Ishikawa (cell line): ENCODE data around the gene RPL19.

Experiments used
- CEBPB ChIP-seq: IDR thresholded peaks from 2 replicates; pipeline ENCODE4 v1.6.1; 2012
- CREB1 ChIP-seq: IDR thresholded peaks from 2 replicates; pipeline ENCODE4 v1.6.1; 2012; ENCODE audit warnings: low read depth
- EGR1 ChIP-seq: IDR thresholded peaks from 2 replicates; pipeline ENCODE4 v1.6.1; 2012
- EP300 ChIP-seq: IDR thresholded peaks from 2 replicates; pipeline ENCODE4 v1.6.1; 2012; ENCODE audit warnings: borderline replicate concordance
- FOXM1 ChIP-seq: IDR thresholded peaks from 2 replicates; pipeline ENCODE4 v1.6.1; 2012; ENCODE audit warnings: low read depth, borderline replicate concordance
- NFIC ChIP-seq: IDR thresholded peaks from 2 replicates; pipeline ENCODE4 v1.6.1; 2012
- RAD21 ChIP-seq: IDR thresholded peaks from 2 replicates; pipeline ENCODE4 v1.6.1; 2012; ENCODE audit warnings: low read depth
- TAF1 ChIP-seq: IDR thresholded peaks from 2 replicates; pipeline ENCODE4 v1.6.1; 2012; ENCODE audit warnings: low read depth, mild to moderate bottlenecking
- TCF12 ChIP-seq: IDR thresholded peaks from 2 replicates; pipeline ENCODE4 v1.6.1; 2012; ENCODE audit warnings: low read depth
- TEAD4 ChIP-seq: IDR thresholded peaks from 2 replicates; pipeline ENCODE4 v1.6.1; 2012
- YY1 ChIP-seq: IDR thresholded peaks from 2 replicates; pipeline ENCODE4 v1.6.1; 2012; ENCODE audit warnings: low read depth
- ZBTB7A ChIP-seq: IDR thresholded peaks from 2 replicates; pipeline ENCODE4 v1.6.1; 2012; ENCODE audit warnings: low read depth
- TF ChIP-seq, protein P1 (sequence below): IDR thresholded peaks from 2 replicates; pipeline ENCODE4 v1.6.1; 2012; ENCODE audit warnings: low read depth, mild to moderate bottlenecking
- TF ChIP-seq, protein P2 (sequence below): IDR thresholded peaks from 2 replicates; pipeline ENCODE4 v1.6.1; 2012
- TF ChIP-seq, protein P3 (sequence below): IDR thresholded peaks from 2 replicates; pipeline ENCODE4 v1.6.1; 2012

RPL19 gene

DNA sequence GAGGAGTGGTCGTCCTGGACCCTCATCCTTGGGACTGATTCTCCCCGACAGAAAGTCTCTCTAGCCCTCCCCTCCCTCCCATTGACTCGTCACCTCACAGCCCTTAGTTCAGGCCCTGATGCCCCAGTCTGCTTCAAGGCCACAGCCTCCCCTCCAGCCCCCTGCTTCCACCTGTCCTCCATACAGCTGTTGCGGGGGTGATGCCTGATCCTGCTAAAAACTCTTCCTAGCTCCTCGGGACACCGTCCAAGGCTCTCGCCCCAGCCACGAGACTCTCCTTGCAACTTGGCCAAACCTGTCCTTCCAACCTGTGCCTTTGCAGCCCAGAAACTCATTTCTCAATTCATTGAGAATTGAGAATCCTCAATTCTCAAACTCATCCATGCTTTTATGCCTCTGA, 18.8 kb downstream of the RPL19 start:
- TF ChIP-seq EP300 = no peak
- TF ChIP-seq EGR1 = no peak
- no peak for TF ChIP-seq TCF12
- TF ChIP-seq CREB1 = no peak
- TF ChIP-seq, protein P1, sequence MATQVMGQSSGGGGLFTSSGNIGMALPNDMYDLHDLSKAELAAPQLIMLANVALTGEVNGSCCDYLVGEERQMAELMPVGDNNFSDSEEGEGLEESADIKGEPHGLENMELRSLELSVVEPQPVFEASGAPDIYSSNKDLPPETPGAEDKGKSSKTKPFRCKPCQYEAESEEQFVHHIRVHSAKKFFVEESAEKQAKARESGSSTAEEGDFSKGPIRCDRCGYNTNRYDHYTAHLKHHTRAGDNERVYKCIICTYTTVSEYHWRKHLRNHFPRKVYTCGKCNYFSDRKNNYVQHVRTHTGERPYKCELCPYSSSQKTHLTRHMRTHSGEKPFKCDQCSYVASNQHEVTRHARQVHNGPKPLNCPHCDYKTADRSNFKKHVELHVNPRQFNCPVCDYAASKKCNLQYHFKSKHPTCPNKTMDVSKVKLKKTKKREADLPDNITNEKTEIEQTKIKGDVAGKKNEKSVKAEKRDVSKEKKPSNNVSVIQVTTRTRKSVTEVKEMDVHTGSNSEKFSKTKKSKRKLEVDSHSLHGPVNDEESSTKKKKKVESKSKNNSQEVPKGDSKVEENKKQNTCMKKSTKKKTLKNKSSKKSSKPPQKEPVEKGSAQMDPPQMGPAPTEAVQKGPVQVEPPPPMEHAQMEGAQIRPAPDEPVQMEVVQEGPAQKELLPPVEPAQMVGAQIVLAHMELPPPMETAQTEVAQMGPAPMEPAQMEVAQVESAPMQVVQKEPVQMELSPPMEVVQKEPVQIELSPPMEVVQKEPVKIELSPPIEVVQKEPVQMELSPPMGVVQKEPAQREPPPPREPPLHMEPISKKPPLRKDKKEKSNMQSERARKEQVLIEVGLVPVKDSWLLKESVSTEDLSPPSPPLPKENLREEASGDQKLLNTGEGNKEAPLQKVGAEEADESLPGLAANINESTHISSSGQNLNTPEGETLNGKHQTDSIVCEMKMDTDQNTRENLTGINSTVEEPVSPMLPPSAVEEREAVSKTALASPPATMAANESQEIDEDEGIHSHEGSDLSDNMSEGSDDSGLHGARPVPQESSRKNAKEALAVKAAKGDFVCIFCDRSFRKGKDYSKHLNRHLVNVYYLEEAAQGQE = no peak
- no peak for TF ChIP-seq YY1
- no peak for TF ChIP-seq RAD21
- TF ChIP-seq TEAD4 = no peak
- no peak for TF ChIP-seq CEBPB
- TF ChIP-seq FOXM1 = no peak
- no peak for TF ChIP-seq ZBTB7A
- no peak for TF ChIP-seq TAF1
- TF ChIP-seq, protein P2, sequence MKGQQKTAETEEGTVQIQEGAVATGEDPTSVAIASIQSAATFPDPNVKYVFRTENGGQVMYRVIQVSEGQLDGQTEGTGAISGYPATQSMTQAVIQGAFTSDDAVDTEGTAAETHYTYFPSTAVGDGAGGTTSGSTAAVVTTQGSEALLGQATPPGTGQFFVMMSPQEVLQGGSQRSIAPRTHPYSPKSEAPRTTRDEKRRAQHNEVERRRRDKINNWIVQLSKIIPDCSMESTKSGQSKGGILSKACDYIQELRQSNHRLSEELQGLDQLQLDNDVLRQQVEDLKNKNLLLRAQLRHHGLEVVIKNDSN = no peak

DNA sequence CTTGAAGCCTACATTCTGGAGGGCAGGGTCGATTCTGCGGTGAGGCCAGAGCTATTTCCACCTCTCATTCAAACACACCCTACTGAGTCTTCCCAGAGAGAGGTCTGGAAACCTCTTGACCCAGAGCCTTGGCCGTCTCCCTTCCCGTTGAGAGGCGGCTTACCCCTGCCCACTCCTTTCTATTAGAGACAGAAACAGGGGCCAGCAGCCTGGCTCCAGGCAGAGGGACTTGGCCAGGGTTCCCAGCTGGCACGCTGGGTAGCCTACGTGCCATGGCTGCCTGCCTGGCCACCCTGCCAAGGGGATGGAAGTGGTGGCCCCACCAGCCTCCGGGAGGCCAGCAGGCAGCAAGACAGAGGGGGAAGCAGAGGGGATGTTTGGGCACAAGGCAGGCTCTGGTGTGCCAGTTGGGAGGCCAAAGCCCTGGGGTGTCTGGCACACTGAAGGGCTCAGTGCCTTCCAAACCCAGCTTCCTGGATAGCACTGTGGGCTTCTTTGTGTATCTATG, 19.6 kb downstream of the RPL19 start:
- no peak for TF ChIP-seq EP300
- TF ChIP-seq FOXM1 = no peak
- no peak for TF ChIP-seq ZBTB7A
- TF ChIP-seq, protein P3, sequence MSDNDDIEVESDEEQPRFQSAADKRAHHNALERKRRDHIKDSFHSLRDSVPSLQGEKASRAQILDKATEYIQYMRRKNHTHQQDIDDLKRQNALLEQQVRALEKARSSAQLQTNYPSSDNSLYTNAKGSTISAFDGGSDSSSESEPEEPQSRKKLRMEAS = no peak
- TF ChIP-seq RAD21 = no peak
- TF ChIP-seq EGR1 = no peak
- TF ChIP-seq CEBPB = no peak
- TF ChIP-seq TAF1 = no peak
- no peak for TF ChIP-seq NFIC
- no peak for TF ChIP-seq YY1
- no peak for TF ChIP-seq TCF12
- TF ChIP-seq, protein P2 = no peak
- TF ChIP-seq, protein P1 = no peak
- TF ChIP-seq CREB1 = no peak
- no peak for TF ChIP-seq TEAD4

DNA sequence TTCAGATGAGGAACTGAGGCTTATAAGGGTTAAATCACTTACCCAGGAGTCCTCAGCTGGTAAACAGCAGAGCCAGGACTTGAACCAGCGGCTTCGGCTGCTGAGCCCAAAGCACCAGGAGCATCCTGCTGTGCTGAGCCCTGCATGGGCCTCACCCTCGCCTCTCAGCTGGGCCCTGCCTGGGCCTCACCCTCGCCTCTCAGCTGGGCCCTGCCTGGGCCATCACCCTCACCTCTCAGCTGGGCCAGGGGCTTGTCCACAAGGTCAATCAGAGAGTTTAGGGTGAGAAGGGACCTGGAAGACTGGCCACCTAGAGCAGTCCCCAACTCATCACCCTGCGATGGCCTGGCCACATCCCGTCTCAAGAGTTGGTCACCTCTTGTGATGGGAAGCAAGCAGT, 21.5 kb downstream of the RPL19 start:
- TF ChIP-seq, protein P1 = no peak
- TF ChIP-seq TAF1 (no peak), CREB1 (no peak), RAD21 (no peak)

DNA sequence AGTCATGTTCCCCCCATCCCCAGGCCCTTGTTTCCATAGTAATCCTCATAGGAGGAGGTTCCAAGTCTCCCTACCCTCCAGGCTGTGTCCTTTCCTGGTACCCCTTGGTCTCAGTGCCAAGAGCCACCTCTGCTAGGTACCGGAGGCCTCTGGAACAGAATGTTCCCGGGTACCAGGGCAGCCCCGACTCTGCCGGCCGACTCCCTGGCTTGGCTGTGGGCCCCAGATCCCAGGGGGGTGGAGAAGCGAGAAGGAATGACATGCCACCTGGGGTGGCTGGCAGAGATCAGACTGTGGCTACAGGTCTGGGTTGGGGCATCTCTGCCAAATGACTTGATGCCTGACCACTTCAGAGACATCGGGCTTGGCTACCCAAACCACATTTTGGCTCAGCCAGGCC, 22.1 kb downstream of the RPL19 start:
- no peak for TF ChIP-seq ZBTB7A
- TF ChIP-seq, protein P1 = no peak
- TF ChIP-seq, protein P2 = no peak
- TF ChIP-seq TCF12 = no peak
- no peak for TF ChIP-seq YY1
- TF ChIP-seq RAD21 = no peak
- no peak for TF ChIP-seq NFIC
- TF ChIP-seq, protein P3 = no peak
- TF ChIP-seq CEBPB = no peak
- TF ChIP-seq CREB1 = no peak
- no peak for TF ChIP-seq EP300
- no peak for TF ChIP-seq EGR1
- no peak for TF ChIP-seq TAF1
- TF ChIP-seq TEAD4 = no peak
- TF ChIP-seq FOXM1 = no peak
